HCT116 (cell line): ENCODE measurements around the gene TFCP2L1.

ENCODE experiments used
- EGR1 ChIP-seq: IDR thresholded peaks from 2 replicates; pipeline ENCODE4 v1.6.1; 2012; ENCODE audit warnings: low read depth
- EZH2phosphoT487 ChIP-seq: fragments of 200-600 bp; IDR thresholded peaks from 2 replicates; pipeline ENCODE4 v1.6.1; 2018; ENCODE audit warnings: antibody characterized with exemption, borderline replicate concordance
- POLR2AphosphoS5 ChIP-seq: IDR thresholded peaks from 2 replicates; pipeline ENCODE4 v1.6.1; 2011; ENCODE audit warnings: mild to moderate bottlenecking, low read depth, low read length, moderate library complexity
- ZNF274 ChIP-seq: fragments of 200-500 bp; sonication (Bioruptor generic); IDR thresholded peaks from 2 replicates; pipeline ENCODE4 v1.6.1; 2014; ENCODE audit warnings: mild to moderate bottlenecking, low read depth, low read length, inconsistent platforms
- TF ChIP-seq, protein P1 (sequence below), 3 experiments: fragments of 200-600 bp in 1 of 3; sonication (generic) in 1 of 3; IDR thresholded peaks in 2 of 3; conservative IDR thresholded peaks in 1 of 3; 2 replicates each; pipeline ENCODE4 v1.5.1; 2012 to 2017; ENCODE audit warnings: low read depth in 2 of 3, low read length in 2 of 3, antibody characterized with exemption in 1 of 3, borderline replicate concordance in 1 of 3, control low read depth in 1 of 3, mild to moderate bottlenecking in 1 of 3, mixed read lengths in 1 of 3, mixed run types in 1 of 3, moderate library complexity in 1 of 3; ENCODE audit not compliant: insufficient read depth in 1 of 3
- TF ChIP-seq, protein P2 (sequence below): IDR thresholded peaks from 2 replicates; pipeline ENCODE4 v1.6.1; 2012

DNA sequence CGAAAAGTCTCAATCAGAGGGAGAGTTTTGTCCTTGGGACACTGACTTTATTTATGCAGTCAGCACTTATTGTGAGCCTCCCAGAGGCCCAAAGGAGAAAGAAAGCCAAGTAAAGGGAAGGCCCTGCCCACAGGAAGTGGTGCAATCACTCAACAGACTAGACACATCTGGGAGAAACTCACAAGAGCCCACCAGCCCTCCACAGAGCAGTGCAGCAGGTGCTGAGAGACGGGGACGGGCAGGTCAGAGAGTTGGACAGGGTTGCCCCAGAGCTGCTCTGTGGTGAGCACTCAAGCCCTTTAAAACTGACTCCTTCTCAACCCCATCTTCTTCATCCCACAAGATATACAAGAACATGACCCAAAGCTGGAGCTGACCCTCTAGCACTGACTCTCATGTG lies 96.0 kb downstream of the TFCP2L1 start:
- no peak for TF ChIP-seq POLR2AphosphoS5
- no peak for TF ChIP-seq ZNF274
- no peak for TF ChIP-seq EZH2phosphoT487
- TF ChIP-seq, protein P1, sequence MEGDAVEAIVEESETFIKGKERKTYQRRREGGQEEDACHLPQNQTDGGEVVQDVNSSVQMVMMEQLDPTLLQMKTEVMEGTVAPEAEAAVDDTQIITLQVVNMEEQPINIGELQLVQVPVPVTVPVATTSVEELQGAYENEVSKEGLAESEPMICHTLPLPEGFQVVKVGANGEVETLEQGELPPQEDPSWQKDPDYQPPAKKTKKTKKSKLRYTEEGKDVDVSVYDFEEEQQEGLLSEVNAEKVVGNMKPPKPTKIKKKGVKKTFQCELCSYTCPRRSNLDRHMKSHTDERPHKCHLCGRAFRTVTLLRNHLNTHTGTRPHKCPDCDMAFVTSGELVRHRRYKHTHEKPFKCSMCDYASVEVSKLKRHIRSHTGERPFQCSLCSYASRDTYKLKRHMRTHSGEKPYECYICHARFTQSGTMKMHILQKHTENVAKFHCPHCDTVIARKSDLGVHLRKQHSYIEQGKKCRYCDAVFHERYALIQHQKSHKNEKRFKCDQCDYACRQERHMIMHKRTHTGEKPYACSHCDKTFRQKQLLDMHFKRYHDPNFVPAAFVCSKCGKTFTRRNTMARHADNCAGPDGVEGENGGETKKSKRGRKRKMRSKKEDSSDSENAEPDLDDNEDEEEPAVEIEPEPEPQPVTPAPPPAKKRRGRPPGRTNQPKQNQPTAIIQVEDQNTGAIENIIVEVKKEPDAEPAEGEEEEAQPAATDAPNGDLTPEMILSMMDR (IDR thresholded peaks at IDR 0.05 in 2 of 3, conservative IDR thresholded peaks at IDR 0.05 in 1 of 3; ENCODE audit: borderline replicate concordance in 1 of 3, insufficient read depth in 1 of 3, low read depth in 2 of 3, low read length in 2 of 3), result no peak
- TF ChIP-seq, protein P2, sequence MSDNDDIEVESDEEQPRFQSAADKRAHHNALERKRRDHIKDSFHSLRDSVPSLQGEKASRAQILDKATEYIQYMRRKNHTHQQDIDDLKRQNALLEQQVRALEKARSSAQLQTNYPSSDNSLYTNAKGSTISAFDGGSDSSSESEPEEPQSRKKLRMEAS, result no peak
- TF ChIP-seq EGR1, result no peak
